Thymus (tissue), 11 donors: ENCODE data around the gene TCERG1L. TPM values are rescaled to one million over a fixed set of nuclear protein-coding genes. Genes with fewer than 3 reads are reported as not detected.
"Not testable (repeated sequence)": the region's sequence is repeated elsewhere in the genome, so short reads cannot be mapped to it uniquely, and the experiment has no call there.

Experiments
- DNase-seq, 9 donors: peaks; one replicate each; pipeline ENCODE4 v3.0.0-alpha.2; 2013; ENCODE audit warnings: low spot score in 9 of 9, low read depth in 6 of 9, missing footprints in 1 of 9
- H3K27ac ChIP-seq, 2 donors: one replicate each; pipeline ENCODE4 v1.5.1; 2013; ENCODE audit warnings: control low read depth in 1 of 2, low read depth in 1 of 2, low read length in 1 of 2, mild to moderate bottlenecking in 1 of 2, moderate library complexity in 1 of 2
- H3K27me3 ChIP-seq, 2 donors: one replicate each; pipeline ENCODE4 v1.5.1; 2013; ENCODE audit warnings: low read length in 1 of 2; ENCODE audit not compliant: control insufficient read depth in 2 of 2, insufficient read depth in 1 of 2
- H3K36me3 ChIP-seq, 2 donors: one replicate each; pipeline ENCODE4 v1.5.1; 2013; ENCODE audit warnings: low read length in 1 of 2, mild to moderate bottlenecking in 1 of 2, moderate library complexity in 1 of 2; ENCODE audit not compliant: control insufficient read depth in 2 of 2, insufficient read depth in 2 of 2
- H3K4me1 ChIP-seq, 2 donors: one replicate each; pipeline ENCODE4 v1.5.1; 2013; ENCODE audit warnings: low read length in 2 of 2; ENCODE audit not compliant: control insufficient read depth in 2 of 2, insufficient read depth in 2 of 2
- H3K4me3 ChIP-seq, 2 donors: one replicate each; pipeline ENCODE4 v1.5.1; 2013; ENCODE audit warnings: low read length in 2 of 2, control low read depth in 1 of 2, mild to moderate bottlenecking in 1 of 2
- H3K9me3 ChIP-seq, 2 donors: one replicate each; pipeline ENCODE4 v1.5.1; 2013; ENCODE audit warnings: low read length in 1 of 2, mild to moderate bottlenecking in 1 of 2; ENCODE audit not compliant: control insufficient read depth in 2 of 2, insufficient read depth in 1 of 2
- WGBS: extraction: QIAGEN DNeasy Blood & Tissue Kit; methylation state at CpG from one replicate; pipeline ENCODE4 v1.1.7; 2013; 5-methylcytosine and 5-hydroxymethylcytosine counted together
- polyA plus RNA-seq: library from polyadenylated mRNA; stranded (reverse); fragments of 200-250 nt; gene quantifications from one replicate; pipeline ENCODE4 v1.2.3, GENCODE V29; 2013
- total RNA-seq: library from RNA; stranded (reverse); fragments of 120-200 nt; gene quantifications from one replicate; pipeline ENCODE4 v1.2.4, GENCODE V29; 2013
- donor health status: healthy.

The TCERG1L gene
- total and polyA plus RNA-seq, 2 donors = 0.52 to 1.5 TPM

DNA sequence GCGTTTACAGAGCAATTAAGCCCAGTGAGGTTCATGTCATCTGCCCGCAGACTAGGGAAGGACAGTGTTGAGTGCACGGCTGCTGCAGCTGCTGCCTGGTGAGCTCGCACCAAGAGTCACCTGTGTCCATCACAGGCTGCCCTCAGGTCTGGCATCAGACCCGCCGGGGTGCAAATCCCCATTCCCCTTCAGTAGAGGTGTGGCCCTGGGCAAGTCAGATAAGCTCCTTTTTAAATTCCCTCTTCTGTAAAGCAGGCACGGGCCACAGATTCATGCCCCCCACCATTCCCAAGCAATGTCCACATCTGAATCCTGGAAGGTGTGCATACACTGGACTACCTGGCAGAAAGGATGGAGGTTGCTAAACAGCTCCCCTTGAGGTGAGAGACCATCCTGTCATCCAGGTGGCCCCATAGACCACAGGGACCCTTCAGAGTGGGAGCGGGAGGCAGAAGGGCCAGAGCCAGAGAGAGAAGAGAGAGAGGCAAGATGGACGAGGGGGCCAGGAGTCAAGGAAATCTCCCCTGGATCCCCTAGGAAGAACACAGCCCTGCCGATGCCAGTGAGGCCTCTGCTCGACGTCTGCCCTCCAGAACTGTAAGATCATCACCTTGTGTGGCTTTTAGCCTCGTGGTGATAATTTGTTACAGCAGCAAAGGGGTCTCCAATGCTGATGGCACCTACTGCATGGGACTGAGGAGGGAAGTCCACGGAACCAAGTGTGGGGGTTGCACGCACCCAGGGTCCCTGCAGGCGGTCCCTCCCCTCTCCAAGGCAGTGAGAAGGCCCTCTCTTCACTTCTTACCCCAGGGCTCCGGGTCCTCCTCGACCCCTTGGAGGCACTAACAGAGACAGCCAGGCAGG is 168.8 kb downstream of the TCERG1L start:
- DNase-seq = no peak
- 89% methylated on average over 18 of the region's 18 CpGs for WGBS
- Histone ChIP-seq H3K27me3 (no peaks in the 10 kb centered on the region), H3K9me3 (peaks cover 0 to 2% of the 10 kb centered on the region in 2 donors), H3K36me3 (no peaks in the 10 kb centered on the region), H3K4me3 (no peak overlapping the region), H3K27ac (no peak overlapping the region), H3K4me1 (no peaks in the 10 kb centered on the region)

DNA sequence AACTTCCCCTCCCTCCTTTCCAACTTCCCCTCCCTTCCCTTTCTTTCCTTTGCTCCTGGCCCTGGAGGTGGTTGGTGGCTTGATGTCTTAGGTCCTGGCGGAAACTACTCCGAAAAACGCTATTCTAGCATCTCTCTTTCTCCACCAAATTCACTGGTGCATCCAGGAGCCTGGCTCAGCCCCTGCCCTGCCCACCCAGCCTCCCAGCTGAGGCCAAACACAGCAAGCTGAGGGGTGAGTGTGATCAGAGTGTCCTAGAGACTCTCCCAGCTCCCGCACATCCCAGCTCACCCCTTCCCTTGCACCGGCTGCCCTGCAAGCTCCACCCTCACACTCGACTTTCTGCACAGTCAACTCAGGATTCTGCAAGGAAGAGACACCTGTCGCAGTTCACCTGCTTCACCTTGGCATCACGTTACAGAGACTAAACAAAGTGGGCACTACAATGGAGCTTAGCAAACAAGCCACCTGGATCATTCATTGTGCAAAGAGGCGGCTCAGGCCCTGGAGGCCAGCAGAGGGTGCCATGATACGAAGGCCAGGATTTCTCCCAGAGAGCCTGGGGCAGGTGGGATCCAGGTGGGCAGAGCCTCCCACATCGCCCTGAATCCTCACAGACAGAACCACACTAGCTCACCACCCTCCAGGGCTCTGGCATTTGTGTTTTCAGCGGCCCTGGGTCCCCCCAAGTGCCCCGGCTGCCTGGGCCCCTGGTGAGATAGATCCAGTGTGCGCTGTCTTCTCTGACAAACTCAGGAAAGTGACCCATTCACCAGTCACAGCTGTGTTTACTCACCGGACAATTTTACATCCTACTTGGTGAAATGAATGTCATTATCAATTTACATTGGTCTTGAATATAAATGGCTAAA is 169.6 kb downstream of the TCERG1L start:
- H3K4me1 ChIP-seq = no peaks in the 10 kb centered on the region
- H3K27me3 ChIP-seq = no peaks in the 10 kb centered on the region
- no peak overlapping the region for H3K27ac ChIP-seq
- DNase-seq = no peak
- H3K9me3 ChIP-seq = peaks cover 0 to 2% of the 10 kb centered on the region in 2 donors
- 88% methylated on average over 15 of the region's 15 CpGs for WGBS
- H3K4me3 ChIP-seq = no peak overlapping the region
- no peaks in the 10 kb centered on the region for H3K36me3 ChIP-seq

DNA sequence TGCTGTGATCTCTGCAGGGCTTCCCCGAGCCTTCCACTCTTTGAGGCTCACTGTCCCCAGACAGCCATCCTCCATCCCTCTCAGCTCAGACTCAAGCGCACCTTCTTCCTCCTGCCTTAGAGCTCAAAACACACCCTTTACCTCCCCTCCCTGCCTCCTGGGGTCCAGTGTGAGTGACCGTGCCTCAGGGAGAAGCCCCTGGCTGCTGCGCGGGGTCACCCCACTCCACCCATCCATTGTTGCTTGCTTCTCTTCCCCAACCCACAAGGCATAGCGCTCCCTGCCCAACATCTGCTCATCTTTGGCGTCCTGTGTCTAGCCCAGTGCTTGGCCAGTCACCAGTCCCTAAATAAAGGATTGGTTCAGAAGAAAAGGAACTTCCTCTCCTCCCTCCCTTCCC is 170.3 kb downstream of the TCERG1L start:
- no peaks in the 10 kb centered on the region for H3K36me3 ChIP-seq
- no peak overlapping the region for H3K27ac ChIP-seq
- peaks cover 0 to 2% of the 10 kb centered on the region in 2 donors for H3K9me3 ChIP-seq
- H3K27me3 ChIP-seq = no peaks in the 10 kb centered on the region
- WGBS = 86% methylated on average over 7 of the region's 7 CpGs
- DNase-seq = no peak
- no peak overlapping the region for H3K4me3 ChIP-seq
- H3K4me1 ChIP-seq = no peaks in the 10 kb centered on the region

DNA sequence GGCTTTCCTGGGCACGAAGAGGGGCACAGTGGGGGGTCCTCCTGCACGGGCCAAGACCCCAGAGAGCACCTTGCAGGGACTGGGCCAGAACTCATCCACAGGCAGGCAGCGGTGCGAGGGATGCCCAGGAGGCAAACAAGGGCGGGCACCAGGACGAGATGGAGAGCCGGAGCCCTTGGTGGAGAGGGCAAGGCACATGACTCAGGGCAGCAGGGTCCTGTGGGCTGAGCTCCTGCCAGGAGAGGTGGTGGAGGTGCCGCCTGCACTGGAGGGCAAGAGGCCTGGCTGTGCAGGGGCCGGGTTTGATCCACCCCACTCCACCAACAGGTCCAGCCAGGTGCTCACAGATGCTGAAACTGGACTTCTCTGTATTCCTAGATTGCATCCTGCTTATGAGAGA is 170.9 kb downstream of the TCERG1L start:
- no peaks in the 10 kb centered on the region for H3K4me1 ChIP-seq
- no peak overlapping the region for H3K4me3 ChIP-seq
- H3K27me3 ChIP-seq = no peaks in the 10 kb centered on the region
- no peak overlapping the region for H3K27ac ChIP-seq
- 88% methylated on average over 9 of the region's 9 CpGs for WGBS
- no peaks in the 10 kb centered on the region for H3K36me3 ChIP-seq
- H3K9me3 ChIP-seq = peaks cover 0 to 2% of the 10 kb centered on the region in 2 donors
- no peak for DNase-seq

DNA sequence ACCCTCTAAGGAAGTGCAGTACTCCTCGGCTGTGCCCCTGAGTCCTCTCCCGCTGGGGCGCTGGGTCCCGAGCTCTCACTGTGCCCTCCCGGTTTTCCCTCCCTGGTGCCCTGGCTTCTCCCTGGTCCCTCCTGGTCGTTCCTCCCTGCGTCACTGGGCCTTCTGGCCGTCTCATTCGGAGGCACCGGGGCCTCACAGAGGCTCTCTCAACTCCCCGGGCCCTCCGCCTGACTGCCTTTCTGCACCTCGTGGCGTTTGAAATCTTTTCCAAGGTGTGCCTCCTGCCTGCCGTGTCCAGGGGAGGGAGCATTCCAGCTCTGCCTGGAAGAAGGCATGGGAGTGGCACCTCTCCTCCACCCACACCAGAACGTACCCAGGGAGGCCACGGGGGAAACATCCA is 174.3 kb downstream of the TCERG1L start:
- H3K27ac ChIP-seq = no peak overlapping the region
- H3K9me3 ChIP-seq = no peaks in the 10 kb centered on the region
- no peak overlapping the region for H3K4me3 ChIP-seq
- H3K4me1 ChIP-seq = no peaks in the 10 kb centered on the region
- DNase-seq = no peak
- no peaks in the 10 kb centered on the region for H3K27me3 ChIP-seq
- 83% methylated on average over 17 of the region's 17 CpGs for WGBS
- H3K36me3 ChIP-seq = no peaks in the 10 kb centered on the region

DNA sequence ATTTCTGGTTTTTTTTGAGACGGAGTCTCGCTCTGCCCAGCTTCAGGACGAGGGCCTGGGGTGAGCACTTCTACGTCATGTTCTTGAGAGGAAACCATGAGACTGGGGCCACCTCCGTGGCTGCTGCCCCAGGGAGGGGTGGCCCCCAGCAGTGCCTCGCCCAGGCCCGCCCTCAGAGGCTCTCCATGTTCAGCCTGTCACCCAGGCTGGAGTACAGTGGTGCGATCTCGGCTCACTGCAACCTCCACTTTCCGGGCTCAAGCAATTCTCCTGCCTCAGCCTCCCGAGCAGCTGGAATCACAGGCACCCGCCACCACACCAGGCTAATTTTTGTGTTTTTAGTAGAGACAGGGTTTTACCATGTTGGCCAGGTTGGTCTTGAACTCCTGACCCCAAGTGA is 175.2 kb downstream of the TCERG1L start:
- not testable (repeated sequence) for H3K9me3 ChIP-seq, H3K36me3 ChIP-seq, H3K27me3 ChIP-seq, H3K4me3 ChIP-seq, DNase-seq, H3K4me1 ChIP-seq, H3K27ac ChIP-seq
- WGBS = 96% methylated on average over 12 of the region's 12 CpGs

DNA sequence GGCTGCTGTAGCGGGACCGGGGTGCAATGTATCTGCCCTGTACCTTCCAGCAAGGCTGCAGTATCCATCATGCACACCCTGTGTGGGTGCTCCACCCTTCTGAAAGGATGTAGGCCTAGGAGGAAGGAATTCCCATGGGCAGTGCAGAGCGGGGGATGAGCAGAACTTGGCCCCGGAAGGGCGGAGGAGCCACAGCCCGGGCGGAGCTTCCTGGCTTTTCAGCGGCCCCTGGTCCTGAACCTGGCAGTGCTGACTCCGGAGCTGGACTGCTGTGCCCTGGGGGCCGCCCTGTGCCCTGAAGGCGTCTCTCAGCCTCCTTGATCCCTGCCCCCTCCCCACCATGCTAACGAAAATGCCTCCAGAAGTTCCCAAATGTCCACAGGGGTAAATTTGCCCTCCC is 175.8 kb downstream of the TCERG1L start:
- DNase-seq = no peak
- WGBS = 92% methylated on average over 12 of the region's 12 CpGs
- Histone ChIP-seq H3K4me3 (no peak overlapping the region), H3K27ac (no peak overlapping the region), H3K9me3 (no peaks in the 10 kb centered on the region), H3K27me3 (no peaks in the 10 kb centered on the region), H3K36me3 (no peaks in the 10 kb centered on the region), H3K4me1 (no peaks in the 10 kb centered on the region)

DNA sequence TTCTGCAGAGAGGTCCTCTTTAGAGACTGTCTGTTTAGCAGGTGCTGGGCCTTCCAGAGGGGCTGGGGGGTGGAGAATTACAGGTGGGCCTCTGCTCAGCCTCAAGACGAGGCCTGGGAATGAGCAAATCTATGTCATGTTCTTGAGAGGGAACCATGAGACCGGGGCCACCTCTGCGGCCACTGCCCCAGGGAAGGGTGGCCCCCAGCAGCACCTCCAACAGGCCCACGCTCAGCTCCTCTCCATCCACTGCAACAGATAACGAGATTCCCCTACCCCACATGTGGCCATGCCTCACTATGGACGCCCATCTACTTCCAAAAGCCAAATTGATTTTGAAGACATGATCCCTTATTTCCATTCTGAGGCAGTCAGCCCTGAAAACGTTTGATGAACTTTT is 176.9 kb downstream of the TCERG1L start:
- DNase-seq = no peak
- Histone ChIP-seq H3K36me3 (no peaks in the 10 kb centered on the region), H3K4me3 (no peak overlapping the region), H3K27me3 (no peaks in the 10 kb centered on the region), H3K4me1 (no peaks in the 10 kb centered on the region), H3K9me3 (no peaks in the 10 kb centered on the region), H3K27ac (no peak overlapping the region)
- WGBS = 86% methylated on average over 7 of the region's 7 CpGs

DNA sequence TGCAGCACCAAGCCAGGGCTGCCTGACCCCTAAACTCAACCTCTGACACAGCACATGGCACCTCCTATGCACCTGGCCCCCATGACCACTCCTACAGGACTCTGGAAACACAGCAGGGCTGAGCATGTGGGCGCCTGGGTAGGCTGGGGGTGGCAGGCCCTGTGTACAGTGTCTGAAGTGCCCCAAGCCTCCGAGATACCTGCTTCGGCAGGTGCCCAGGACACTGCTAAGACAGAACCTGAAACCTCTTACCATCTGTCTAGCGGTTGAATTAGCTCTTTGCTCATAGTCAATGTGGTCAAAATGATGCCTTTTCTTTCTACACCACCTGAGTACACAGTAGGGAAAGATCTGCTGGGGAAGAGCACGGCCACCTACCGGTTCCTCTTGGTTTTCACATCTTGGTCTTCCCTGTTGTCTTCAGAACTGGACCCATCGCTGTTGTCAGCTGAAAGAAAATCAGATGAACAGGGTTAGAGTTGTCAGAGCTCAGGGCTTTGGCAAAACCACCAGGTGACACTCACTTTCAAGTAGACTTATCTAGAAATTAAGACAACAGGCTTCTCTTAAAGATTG is 177.4 kb downstream of the TCERG1L start:
- Histone ChIP-seq H3K36me3 (no peaks in the 10 kb centered on the region), H3K27me3 (no peaks in the 10 kb centered on the region), H3K4me3 (no peak overlapping the region), H3K27ac (no peak overlapping the region), H3K9me3 (no peaks in the 10 kb centered on the region), H3K4me1 (no peaks in the 10 kb centered on the region)
- 92% methylated on average over 7 of the region's 7 CpGs for WGBS
- DNase-seq = no peak
